ENCODE measurements around the gene HLCS.

The HLCS gene

GRCh38 chr21:36887963-36888362 is 78.5 kb downstream of the HLCS start:
- in situ Hi-C loops (cut with HindIII; ENCODE audit: low sequenced_read_pairs), result no loop called here

DNA sequence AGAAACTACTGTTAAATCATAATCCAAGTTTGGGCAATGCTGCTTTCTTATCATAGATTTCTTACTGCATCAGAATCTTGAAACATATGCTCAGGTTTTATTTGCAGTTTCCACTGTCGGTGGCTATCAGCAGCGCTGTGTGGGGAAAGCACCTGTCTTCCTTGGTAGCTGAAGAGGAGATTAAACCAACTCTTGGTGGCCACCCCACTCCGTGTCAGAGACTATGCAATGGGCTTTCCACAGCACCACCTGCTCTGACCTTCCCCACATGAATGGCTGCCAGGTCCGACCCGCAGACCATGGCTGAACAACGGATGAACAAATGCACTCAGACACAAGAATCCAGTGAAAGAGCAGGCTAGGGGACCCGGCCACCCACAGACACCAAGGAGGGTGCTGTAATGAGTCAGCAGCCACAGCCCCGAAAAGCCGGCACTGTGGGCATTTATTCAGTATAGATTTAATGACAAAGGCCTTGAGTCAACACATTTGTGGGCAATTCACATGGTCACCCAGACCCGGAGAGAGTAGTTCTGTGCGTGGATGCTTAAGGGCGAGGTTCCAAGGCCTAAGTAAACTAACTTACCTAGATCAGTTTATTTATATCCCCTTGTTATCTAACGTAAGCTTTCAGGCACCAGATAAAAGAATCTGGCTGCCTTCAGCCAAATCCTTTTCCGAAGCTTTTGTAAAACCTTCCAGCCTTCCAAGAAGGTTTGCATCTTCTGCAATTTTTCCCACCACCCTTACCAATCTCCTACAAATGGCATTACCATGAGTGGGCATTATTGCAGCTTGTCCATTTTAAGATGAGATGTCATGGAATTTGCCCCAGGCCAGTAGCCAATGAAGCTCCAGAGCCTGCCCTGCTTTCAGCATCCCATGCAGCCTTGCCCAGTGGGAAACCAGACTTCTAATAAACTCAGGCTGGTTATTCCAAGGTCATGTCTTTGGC is 82.7 kb downstream of the HLCS start:
- in situ Hi-C loops (cut with HindIII; ENCODE audit: low sequenced_read_pairs), result no loop called here

DNA sequence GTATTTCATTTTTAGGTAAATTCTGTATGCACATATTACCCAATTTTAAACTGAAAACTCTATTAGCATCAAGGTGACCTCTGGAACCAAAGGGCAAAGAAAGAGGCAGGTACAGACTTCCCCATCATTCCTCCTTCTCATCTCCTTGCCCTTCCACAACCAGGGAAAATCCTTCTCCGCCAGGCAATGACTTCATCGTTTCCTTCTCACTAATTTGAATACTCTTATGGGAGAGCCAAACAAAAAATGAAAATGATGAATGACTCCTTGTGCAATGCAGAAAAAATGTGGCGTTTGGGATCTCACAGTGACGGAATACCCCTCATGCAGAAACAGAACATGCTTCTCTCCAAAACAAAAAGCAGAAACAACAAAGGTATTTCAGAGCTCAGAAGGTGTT is 83.7 kb downstream of the HLCS start:
- in situ Hi-C loops (cut with HindIII; ENCODE audit: low sequenced_read_pairs), result no loop called here

GRCh38 chr21:36881228-36881627 is 85.2 kb downstream of the HLCS start:
- in situ Hi-C loops (cut with HindIII; ENCODE audit: low sequenced_read_pairs), result no loop called here

DNA sequence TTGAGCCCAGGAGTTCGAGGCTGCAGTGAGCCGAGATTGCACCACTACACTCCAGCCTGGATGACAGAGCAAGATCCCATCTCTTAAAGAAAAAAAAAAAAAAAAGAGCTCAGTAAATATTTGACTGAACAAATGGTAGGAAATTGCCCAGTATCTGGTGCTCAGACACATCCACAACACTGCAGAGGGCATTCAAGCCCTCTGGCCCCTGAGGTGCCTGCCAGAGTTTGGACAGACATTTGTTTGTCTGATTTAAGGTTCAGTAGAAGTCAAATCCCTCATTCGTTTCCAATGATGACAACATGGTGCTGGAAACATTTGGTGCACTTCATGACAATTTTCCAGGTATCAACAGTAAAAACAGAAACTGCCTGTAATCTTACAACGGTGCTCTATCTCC is 86.6 kb downstream of the HLCS start:
- in situ Hi-C loops (cut with HindIII; ENCODE audit: low sequenced_read_pairs), result no loop called here

GRCh38 chr21:36877741-36878140 is 88.7 kb downstream of the HLCS start:
- in situ Hi-C loops (cut with HindIII; ENCODE audit: low sequenced_read_pairs), result no loop called here

GRCh38 chr21:36874665-36875064 is 91.8 kb downstream of the HLCS start:
- in situ Hi-C loops (cut with HindIII; ENCODE audit: low sequenced_read_pairs), result no loop called here

DNA sequence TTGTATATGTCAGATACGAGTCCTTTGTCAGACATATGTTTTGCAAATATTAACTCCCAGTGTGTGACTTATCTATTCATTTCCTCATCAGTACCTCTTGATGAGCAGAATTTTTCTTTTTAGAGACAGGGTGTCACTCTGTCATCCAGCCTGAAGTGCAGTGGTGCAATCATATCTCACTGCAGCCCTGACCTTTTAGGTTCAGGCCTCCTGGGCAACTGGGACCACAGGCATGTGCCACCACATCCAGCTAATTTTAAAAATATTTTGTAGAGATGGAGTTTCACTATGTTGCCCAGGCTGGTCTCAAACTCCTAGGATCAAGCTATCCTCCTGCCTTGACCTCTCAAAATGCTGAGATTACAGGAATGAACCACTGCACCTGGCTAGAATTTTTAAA is 93.0 kb downstream of the HLCS start:
- in situ Hi-C loops (cut with HindIII; ENCODE audit: low sequenced_read_pairs), result no loop called here

DNA sequence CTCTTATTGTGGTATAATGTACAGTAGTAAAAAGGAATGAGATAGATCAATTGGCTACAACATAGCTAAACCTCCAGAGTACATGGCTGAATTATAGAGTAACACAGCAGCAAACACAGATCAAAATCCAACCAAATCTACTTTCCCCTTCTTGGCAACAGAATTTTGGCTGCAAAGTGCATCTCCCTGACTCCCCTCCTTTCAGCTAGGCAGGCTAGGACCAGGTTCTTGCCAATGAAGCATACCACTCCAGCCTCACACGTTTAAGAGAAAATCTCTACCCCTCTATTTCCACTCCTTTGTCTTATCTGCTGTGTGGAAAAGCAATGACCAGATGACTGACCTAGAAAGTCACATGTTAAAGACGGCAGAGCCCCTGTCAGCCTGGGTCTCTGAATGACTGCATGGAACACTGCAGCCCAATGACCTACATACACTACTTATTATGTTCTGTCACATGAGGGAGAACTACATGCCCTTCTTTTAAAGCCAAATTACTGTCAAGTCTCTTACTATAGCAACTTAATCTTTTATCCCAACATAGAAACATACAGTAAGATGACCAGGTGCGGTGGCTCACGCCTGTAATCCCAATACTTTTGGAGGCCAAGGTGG is 99.1 kb downstream of the HLCS start:
- in situ Hi-C loops (cut with HindIII; ENCODE audit: low sequenced_read_pairs), result no loop called here

- in situ Hi-C loops (cut with HindIII; ENCODE audit: low sequenced_read_pairs), result no loop called here
These were observed 100.0 kb downstream of the HLCS start for GRCh38 chr21:36866419-36866818.

DNA sequence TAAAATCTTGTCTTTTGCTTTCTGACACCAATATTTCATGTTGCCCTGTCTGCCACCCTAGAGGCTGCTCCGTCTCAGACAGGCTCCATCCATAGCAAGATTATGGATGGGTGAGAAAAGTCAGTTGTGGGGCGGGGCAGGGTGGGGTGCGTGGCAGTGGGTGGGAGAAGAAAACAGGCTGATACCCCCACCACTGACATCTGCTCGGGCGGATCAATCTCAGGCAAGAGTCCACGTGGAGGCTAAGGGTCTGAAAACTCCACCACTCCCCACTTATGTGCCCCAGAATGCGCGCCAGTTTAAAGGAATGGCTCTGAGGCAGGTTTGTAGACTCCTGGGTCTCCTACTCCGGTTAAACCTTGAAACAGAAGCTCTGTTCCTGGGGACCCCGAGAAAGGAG is 101.5 kb downstream of the HLCS start:
- in situ Hi-C loops (cut with HindIII; ENCODE audit: low sequenced_read_pairs), result no loop called here

GRCh38 chr21:36863260-36863659 is 103.2 kb downstream of the HLCS start:
- in situ Hi-C loops (cut with HindIII; ENCODE audit: low sequenced_read_pairs), result no loop called here

GRCh38 chr21:36861595-36862323 is 104.7 kb downstream of the HLCS start:
- in situ Hi-C loops (cut with HindIII; ENCODE audit: low sequenced_read_pairs), result no loop called here

GRCh38 chr21:36860736-36861594 is 105.5 kb downstream of the HLCS start:
- in situ Hi-C loops (cut with HindIII; ENCODE audit: low sequenced_read_pairs), result no loop called here

DNA sequence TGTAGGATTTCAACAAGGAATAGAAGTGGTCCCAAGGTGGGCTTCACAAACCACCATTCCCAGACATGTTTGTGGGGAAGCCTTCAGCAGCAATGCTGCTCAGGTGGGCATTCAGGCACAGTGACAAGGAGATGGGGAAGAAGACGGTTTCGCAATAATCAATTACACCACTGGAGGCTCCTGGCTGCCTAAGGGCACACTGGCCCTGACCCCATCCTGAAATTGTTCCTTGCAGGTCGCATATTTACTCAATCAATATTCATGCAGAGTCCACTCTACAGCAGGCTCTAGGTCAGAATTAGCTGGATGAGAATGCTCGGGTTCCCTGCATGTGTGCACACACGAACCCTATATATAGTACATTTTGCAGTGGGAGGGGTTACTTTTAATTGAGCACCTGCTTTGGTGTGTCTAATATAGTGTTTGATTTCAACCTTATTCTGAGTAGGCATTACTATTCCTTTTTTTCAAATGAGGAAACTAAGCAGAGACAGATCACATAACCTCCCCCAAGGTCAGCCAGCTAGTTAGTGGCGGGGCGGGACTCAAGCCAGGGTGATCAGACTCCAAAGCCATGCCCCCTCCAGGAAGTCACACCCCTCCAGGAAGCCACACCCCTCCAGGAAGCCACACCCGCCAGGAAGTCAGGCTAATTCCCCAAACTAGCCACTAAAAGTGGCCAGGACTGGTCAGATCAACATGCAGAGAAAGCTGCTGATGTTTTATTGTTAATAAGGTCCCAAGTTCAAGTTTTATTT is 106.5 kb downstream of the HLCS start:
- in situ Hi-C loops (cut with HindIII; ENCODE audit: low sequenced_read_pairs), result no loop called here

- in situ Hi-C loops (cut with HindIII; ENCODE audit: low sequenced_read_pairs), result no loop called here
These were observed 108.0 kb downstream of the HLCS start for GRCh38 chr21:36858320-36858957.

GRCh38 chr21:36856643-36857042 is 109.8 kb downstream of the HLCS start:
- in situ Hi-C loops (cut with HindIII; ENCODE audit: low sequenced_read_pairs), result no loop called here

GRCh38 chr21:36854391-36854790 is 112.1 kb downstream of the HLCS start:
- in situ Hi-C loops (cut with HindIII; ENCODE audit: low sequenced_read_pairs), result no loop called here

DNA sequence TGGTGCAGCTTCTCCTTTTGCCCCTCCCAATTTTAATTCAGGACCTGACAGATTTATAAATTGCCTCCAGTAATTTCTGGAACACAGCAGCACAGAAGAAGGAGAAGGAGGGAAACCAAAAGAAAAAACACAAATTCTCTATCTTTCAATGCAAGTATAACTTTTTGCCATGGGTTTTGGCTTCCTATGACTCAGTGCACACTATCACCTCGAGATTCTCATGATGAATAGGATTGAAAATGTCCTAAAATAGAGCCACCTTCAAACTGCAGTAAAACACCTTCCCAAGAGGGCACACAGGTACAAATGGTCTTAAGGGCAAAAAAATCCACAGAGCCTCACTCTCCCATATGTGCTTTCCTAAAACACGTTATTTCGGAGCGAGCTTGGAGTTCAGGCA is 113.6 kb downstream of the HLCS start:
- in situ Hi-C loops (cut with HindIII; ENCODE audit: low sequenced_read_pairs), result no loop called here

- in situ Hi-C loops (cut with HindIII; ENCODE audit: low sequenced_read_pairs), result no loop called here
These were observed 114.2 kb downstream of the HLCS start for GRCh38 chr21:36852293-36852692.
